HG02970 (cell line): Measurements from ENCODE around the gene ST8SIA6.
"Not testable (repeated sequence)": the region's sequence is repeated elsewhere in the genome, so short reads cannot be mapped to it uniquely, and the experiment has no call there.

Experiments
- ATAC-seq: cut with Tn5 transposase; IDR thresholded peaks from one replicate; pipeline ENCODE4 v1.9.1; 2021; ENCODE audit warnings: mild to moderate bottlenecking, moderate library complexity, moderate number of reproducible peaks; ENCODE audit not compliant: unreplicated experiment, low FRiP score

The ST8SIA6 gene

DNA sequence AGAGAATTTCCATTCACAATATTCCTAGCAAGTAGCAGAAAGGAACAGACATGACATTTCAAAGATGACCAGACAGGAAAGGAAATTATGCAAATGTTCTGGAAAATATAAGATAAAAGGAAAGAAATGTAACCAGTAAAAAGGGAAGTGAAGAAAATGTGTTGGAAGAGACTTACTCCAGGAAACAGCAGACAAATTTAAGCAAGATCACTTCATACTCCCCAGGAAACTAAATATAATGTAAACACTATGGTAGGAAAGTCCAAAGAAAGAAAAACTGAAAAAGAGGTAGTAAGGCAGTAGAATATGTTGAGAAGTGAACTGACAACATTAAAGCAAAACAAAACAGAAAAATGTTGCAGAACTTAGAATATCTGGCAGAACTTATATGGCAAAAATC, 6.4 kb upstream of the ST8SIA6 start:
- ATAC-seq: no peak

DNA sequence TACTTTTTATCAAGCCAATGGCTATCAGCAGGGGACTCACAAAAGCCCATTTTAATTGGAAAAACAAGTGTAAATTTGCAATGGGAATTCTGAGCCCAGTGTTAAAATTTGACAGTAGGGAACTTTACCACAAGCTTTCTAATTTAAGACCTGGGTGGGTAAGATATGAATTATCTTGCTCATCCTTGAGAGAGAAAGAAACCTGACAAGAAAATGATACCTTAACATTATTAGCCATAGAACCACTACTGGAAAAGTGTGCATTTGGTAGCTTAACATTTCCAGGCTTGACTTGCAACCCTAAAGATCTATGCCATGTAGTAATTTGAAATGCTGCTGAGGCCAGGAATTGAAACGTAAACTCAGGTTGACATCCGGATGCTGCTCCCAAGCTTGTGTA, 2.7 kb upstream of the ST8SIA6 start:
- ATAC-seq: no peak

DNA sequence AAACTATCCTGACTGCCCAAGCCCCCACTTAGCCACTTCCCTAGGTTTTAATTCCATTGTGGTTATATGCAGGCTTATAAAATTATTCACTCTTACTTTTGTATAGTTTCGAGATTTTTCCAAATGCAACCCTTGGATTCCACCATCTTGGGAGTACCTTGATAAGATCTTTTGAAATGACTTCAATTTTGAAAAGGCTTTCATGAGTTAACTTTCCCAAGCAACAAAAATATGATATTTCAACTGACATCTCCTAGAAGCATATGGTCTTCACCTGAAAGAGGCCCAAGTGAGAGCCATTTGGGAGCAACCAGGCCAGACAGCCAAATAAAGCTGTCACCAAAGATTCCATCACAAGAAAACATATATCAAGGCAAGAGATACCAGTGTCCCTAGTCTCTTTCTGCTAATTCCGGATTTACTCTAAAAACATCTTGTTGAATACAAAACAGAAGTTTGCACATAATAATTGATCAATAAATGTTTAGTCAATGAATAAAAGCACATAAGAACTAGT, 1.7 kb upstream of the ST8SIA6 start:
- ATAC-seq: no peak

DNA sequence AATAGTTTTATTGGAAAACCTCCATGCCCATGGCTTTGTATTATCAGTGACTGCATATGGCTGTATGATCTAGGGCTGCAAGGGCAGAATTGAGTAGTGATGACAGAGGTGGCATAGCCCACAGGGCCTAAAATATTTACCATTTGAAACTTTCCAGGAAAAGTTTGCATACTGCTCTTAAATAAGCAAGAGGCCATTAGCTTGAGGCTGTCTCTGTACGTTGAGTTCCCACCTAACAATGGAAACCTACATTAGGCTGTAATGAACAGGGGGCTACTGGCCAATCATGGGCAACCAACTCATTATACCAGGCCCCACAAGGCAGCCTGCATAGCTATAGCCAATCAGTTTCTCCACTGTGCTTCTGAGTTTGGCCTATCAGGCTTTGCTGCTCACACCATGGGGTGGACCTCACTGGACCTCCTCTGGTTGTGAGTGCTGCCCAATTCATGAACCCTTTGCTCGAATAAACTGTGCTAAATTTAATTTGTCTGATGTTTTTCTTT, 673 bp upstream of the ST8SIA6 start:
- no peak for ATAC-seq

DNA sequence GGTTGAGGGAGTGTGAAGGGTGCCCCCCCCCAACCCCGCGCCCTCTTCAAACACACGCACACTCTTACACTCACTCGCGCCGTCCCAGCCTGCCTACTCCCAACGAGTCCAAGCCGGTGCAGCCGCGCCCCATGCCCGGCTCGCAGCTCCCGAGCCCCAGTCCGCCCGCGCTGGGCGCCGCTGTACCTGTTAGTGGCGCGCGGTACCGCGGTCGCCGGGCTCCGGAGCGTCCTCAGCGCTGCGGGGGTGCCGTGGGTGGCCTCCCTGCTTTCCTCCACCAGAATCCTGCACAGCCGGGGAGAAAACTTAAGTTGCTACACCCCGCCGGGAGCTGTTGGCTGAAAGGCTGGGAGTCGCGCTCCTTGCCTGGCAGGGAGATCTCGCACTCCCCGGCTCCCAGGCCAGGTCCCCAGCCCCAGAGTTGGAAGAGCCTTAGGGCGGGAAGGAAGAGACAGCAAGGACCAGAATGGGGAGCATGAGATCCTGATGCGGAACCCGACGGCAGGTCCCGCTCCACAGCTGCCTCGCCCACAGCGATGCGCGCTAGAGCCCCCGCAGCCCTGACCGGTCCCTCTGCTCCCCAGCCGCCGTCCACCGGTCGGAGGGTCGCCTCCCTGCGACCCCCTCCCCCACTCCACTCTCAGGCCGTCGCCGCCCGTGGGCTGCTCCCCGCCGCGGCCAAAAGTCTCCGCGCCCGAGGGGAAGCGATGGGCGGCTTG, 863 bp downstream of the ST8SIA6 start:
- no peak for ATAC-seq

DNA sequence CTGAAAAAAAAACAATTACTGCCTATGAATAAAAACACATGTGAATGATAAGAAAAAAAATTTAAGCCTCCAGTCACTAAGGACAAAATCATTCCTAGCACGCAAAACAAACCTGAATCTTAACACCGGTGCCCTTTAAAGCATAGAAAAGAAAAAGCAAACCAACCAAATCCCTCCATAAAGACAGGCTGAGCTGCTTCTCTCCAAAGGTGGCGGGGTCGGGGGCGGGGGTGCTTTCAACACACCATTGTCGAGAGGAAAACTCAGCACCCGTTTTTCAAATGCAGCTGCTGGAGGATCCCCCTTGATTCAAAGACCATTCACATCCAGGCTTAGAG, 1.4 kb downstream of the ST8SIA6 start:
- no peak for ATAC-seq

DNA sequence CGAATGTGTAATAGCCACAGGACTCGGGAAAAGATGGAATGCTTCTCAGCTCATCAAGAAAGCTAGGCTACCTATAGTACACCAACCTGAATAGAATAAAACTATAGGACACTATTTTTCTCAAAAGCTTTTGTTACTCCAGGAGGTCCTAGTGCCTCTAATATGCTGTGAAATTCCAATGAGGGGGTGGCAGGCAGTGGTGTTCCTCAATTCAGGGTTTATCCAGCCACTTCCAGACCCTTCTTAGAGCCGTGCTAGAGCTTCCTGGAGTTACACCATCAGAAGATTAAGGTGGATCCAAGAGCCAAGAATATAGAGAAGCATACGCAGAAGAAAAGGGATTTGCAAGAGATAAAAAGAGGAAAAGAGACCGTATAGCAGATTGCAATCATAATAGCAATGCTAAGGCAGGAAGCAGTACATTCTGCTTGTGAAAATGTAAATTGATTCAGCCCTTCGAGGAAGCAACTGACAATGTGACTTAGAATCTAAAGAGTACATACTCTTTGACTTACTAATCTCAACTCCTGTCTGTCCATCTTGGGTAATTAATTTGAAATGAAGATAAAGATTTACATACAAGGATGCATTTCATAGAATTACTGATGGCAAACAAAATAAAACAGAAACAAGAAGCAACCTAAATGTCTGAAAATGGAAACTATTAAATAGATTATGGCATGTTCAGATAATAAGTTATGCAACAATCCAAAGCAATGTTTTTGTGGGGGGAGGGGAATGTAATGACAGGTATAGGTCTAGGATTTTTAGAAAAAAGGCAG, 2.1 kb downstream of the ST8SIA6 start:
- no peak for ATAC-seq

DNA sequence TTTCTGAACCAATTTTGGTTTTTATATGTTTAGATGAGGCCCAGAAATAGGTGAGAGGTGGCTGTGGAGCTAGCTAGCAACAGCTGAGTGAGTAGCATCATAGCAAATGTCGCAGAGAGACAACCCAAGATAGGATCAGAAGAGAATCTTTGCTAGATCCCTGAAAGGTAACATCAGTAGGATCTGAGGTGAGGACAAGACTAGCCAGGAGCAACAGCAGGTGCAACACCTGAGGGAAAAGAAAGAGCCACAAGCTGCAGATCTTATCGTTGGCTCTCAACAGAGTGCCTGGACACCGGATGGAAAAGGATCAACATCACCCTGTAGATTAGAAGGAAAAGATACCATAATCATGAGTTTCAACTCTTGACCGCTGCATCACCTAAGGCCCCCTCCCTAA, 4.4 kb downstream of the ST8SIA6 start:
- ATAC-seq: no peak

DNA sequence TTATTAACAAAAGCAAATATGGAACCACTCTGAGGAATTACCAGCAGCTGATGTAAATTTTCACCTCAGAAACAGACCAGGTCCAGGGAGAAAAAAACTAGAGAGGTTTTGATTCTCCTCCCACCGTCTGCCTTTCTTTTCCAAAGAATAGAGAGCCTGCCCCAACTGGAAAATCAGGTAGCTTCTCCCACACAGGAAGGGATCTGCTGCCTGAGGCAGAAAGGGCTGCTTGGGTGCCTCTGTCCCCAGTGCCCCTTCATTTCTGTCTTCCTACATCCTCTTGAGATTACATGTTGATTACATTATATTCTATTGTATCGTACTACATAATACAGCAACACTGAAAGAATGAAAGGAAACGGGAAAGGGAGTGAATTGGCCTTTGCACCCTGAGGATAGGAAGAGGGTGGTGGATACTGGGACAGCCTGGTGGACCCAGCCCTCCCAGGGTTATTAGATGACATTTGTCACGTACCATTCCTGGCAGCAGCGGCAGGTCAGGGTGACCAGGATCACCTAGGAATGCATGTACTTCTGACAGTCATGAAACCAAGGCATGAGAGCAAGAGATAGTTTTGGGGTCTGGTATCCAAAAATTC, 8.9 kb downstream of the ST8SIA6 start:
- ATAC-seq: no peak

DNA sequence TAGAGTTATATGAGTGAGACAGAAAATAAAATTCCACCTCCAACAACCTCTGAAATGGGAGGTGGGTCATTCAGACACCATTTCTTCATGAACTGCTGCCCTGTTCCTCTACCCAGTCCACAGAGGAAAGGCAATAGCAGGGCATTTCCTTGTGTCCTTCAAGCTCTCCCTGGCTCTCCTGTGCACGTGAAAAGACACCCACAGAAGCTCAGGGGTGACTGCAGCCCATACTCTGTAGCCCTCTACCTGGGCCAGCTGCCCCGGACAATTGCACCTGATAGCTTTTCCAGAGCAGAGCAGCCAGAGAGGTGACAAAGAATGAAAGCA, 10.0 kb downstream of the ST8SIA6 start:
- ATAC-seq: no peak

DNA sequence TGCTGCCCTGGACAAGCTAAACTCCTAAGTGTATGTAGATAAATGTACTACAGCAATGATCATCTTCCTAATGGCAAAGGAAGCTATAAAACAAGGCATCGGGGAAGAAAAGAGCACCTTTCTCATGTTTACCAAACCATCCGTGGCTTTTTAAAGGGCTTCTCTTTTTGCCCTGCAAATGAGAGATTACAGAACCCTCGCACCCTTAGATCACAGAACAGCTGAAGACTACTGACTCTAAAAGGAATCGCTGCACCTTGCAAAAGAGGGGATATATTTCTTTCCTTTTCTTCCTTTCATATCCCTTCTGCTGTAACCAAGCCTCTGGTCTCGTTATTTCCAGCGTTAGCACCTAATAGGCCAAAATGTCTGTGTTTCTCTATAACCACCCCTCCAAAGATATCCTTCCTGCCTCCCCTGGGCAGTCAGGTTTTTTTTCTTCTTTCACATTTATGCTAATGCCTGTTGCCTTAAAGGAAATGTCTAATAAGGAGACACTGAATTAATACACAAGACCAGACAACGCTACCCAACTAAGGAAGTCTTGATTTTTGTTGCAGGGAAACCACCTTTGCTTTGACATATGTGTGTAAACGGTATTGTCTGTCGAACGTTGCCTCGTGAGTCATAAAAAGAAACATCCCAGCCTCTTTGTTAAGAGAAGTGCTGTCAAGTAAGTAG, 10.5 kb downstream of the ST8SIA6 start:
- peak; percentile 67 for ATAC-seq

DNA sequence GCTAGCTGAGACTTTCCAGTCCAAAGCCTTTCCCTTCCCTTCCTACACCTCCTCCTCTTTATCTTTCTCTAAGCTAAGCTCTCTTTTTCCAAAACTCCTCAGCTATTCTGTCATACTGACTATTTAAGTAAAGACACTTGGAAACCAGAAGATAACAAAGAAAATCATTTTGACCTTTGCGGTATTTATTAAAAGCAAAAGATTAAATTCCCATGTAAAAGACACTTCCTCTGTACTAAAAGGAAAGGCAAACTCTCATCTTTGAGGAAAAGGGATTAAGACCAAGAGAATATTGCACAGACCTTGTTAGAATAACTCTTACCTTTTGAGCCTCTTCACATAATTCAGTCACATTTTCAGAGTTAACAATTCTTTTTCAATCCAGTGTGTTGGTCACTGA, 15.8 kb downstream of the ST8SIA6 start:
- no peak for ATAC-seq

DNA sequence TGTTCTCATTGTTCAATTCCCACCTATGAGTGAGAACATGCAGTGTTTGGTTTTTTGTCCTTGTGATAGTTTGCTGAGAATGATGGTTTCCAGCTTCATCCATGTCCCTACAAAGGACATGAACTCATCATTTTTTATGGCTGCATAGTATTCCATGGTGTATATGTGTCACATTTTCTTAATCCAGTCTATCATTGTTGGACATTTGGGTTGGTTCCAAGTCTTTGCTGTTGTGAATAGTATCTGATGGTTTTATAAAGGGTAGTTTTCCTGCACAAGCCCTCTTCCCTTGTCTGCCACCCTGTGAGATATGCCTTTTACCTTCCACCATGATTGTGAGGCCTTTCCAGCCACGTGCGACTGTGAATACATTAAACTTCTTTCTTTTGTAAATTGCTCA, 17.8 kb downstream of the ST8SIA6 start:
- not testable (repeated sequence) for ATAC-seq

DNA sequence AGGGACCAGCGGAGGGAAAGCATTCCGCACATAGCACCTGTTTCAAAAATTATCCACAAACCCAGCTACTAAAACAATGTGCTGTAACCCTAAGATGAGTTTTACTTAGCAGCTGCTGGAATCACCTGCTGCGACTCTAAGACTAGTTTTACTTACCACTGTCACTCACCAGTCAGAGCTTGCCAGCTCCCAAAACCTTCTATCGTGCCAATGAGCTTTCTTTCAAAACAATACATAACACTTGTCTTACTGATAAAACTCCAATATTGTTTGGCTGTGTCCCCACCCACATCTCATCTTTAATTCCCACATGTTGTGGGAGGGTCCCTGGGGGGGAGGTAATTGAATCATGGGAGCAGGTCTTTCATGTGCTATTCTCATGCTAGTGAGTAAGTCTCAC, 18.4 kb downstream of the ST8SIA6 start:
- no peak for ATAC-seq

DNA sequence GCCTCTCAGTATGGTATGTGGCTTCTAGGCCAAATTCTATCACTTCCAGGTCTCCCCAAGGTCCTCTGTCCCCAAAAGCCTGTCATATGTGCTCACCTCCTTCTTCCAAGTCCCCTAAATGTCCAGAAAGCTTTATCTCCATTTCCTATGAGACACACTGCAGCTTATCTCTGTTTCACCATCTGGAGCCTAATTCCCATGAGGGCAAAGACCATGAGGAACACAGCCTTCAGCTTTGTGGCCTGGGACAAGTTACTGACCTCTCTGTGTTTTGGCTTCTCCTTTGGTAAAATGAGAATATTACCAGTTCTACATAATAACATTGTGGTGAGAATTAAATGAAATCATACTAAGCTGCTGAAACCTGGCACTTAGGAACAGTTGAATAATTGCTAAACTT, 19.2 kb downstream of the ST8SIA6 start:
- ATAC-seq: no peak

DNA sequence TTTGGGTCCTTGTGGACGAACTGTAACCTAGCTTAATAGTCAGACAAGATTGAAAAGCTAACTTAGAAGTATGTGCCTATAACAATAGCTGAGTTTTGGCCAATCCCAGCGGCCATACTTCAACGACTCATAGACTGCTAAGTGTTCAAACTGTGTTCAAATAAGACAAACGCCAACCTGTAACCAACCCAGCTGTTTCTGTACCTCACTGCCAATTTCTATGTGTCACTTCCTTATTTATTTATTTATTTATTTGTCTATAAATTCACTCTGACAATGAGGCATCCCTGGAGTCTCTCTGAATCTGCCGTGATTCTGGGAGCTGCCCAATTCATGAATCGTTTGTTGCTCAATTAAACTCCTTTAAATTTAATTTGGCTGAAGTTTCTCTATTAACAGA, 21.7 kb downstream of the ST8SIA6 start:
- ATAC-seq: no peak

DNA sequence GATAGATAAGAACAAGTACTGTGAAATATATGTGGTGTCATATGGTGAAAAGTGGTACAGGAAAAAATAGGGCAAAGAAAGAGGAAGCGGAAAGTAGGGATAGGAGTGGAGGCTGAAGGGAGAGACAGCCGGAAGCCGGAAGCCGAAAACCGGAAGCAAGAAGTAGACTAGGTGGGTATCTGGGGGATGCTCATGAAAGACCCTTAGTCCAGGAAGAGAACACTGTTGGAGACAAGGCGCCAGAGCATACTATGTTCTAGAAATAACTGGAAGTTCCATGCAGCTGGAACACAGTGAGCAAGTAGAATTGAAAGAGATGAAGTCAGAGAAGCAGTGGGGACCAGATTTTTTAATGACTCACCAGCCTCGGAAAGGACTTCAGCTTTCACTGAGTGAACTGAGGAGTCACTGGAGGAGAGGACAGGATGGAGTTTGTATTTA, 22.5 kb downstream of the ST8SIA6 start:
- no peak for ATAC-seq

DNA sequence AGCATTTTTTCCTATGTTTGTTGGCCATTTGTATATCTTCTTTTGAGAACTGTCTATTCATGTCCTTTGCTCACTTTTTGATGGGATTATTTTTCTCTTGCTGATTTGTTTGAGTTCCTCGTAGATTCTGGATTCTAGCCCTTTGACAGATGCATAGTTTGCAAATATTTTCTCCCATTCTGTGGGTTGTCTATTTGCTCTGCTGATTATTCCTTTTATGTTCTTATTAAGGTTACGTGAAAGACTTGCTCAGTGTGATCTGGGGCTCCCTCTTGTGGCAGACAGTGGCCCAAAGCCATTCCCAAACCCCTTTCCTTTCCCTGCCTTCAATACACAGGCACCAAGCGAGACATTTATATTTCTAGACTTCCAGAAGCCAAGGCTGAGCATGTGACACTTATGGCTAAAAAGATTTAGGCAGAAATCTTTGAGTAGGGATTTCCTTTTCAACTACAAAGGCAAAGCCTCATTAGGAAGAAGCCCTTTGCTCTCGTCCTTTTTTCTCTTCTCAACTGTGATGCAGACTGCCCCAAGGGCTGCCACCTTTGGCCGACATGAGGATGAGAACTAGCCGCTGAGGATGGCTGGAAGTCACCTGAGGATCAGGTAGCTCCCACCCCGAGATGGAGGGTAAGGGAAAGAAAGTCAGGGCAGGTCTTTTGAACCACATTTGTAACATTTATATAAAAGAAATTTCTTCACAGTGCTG, 23.6 kb downstream of the ST8SIA6 start:
- no peak for ATAC-seq

DNA sequence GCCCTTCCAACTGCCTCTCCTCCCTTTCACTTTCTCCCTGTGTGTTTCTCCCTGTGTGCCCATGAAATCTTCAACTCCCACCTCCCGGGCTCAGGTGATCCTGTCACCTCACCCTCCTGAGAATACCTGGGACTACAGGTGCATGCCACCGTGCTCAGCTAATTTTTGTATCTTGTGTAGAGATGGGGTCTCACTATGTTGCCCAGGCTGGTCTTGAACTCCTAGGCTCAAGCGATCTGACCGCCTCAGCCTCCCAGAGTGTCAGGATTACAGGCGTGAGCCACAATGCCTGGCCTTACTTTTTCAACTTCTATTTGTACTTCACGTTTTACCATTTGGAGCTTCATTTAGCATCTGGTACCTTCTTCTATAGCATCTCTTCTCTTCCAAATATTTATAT, 24.9 kb downstream of the ST8SIA6 start:
- no peak for ATAC-seq

DNA sequence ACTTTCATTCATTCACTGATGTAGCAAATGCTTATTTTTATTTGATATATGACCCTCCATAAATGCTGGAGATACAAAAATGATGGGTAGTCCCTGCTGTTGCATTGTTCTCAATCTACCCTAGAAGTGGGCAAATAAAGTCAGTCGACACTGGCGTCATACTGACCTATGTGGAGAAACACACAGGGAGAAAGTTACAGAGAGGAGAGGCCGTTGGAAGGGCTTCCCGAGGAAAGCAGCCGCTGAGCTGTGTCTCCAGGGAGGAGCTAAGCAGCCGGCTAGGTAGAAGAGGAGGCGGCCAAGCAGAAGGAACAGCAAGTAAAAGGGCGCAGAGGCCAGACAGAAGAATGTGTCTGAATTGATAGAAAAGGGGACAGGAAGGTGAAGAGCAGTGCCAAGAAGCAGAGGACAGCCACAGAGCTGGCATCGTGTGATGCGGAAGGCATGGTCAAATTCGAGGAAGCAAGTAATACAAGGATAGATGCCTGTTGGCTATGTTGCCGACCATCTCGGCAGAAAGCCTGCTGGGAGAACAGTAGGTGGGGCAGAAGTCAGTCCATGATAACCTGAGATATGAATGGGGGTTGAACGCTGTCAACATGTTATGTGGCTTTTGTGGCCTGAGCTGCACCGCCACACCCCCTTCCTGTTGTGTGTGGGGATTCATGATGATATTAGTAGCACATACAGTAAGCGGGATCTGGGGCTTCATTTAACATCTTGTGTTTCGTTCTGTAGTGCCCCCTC, 25.9 kb downstream of the ST8SIA6 start:
- ATAC-seq: no peak
